ENCODE results near the gene SCYGR3.

The SCYGR3 gene

DNA sequence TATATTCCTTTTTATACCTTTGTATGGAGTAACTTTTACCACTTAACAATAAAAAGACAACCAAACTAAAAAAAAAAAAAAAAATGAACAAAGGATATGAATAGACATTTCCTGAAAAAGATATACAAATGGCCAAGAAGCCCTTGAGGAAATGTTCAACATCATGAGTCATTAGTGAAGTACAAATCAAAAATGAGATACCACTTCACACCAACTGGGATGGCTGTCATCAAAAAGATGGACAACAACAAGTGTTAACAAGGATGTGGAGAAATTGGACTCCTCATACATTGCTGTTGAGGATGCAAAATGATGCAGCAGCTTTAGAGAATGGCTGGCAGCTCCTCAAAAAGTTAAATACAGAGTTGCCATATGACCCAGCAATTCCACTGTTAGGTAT, 38.5 kb downstream of the SCYGR3 start:
- TF ChIP-seq, protein P1, sequence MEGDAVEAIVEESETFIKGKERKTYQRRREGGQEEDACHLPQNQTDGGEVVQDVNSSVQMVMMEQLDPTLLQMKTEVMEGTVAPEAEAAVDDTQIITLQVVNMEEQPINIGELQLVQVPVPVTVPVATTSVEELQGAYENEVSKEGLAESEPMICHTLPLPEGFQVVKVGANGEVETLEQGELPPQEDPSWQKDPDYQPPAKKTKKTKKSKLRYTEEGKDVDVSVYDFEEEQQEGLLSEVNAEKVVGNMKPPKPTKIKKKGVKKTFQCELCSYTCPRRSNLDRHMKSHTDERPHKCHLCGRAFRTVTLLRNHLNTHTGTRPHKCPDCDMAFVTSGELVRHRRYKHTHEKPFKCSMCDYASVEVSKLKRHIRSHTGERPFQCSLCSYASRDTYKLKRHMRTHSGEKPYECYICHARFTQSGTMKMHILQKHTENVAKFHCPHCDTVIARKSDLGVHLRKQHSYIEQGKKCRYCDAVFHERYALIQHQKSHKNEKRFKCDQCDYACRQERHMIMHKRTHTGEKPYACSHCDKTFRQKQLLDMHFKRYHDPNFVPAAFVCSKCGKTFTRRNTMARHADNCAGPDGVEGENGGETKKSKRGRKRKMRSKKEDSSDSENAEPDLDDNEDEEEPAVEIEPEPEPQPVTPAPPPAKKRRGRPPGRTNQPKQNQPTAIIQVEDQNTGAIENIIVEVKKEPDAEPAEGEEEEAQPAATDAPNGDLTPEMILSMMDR (IDR thresholded peaks at IDR 0.05; ENCODE audit: low read depth, low read length), result no peak
- no peaks in the 10 kb centered on the region for H3K9me3 ChIP-seq (ENCODE audit: severe bottlenecking)
- no peak overlapping the region for H3K27ac ChIP-seq
- H3K27me3 ChIP-seq (ENCODE audit: insufficient read depth, low read depth, severe bottlenecking), result no peaks in the 10 kb centered on the region
- no peak overlapping the region for H3K4me3 ChIP-seq (ENCODE audit: low read depth, low read length)
- no peaks in the 10 kb centered on the region for H3K36me3 ChIP-seq
- DNase-seq, result no peak

DNA sequence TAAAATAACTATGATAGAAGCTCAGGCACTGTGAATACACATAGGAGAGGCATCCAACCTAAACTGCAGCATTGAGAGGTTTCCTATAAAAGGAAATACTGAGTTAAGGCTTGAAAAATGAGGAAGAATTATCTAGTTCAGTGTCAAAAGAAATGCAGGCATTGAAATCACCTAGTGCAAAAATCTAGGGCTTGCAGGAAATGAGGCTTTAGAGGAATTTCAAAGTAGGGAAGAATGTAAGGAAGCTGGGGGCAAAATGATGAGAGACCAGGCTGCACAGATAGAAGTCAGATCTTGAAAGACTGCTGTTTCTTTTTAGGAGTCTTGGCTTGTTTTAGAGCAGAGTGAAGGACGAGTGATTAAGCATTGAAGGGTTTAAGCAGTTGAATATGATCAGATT, 44.0 kb downstream of the SCYGR3 start:
- no peaks in the 10 kb centered on the region for H3K9me3 ChIP-seq (ENCODE audit: severe bottlenecking)
- no peak overlapping the region for H3K4me3 ChIP-seq (ENCODE audit: low read depth, low read length)
- H3K27me3 ChIP-seq (ENCODE audit: insufficient read depth, low read depth, severe bottlenecking), result no peaks in the 10 kb centered on the region
- no peak overlapping the region for H3K27ac ChIP-seq
- no peak for DNase-seq
- H3K36me3 ChIP-seq, result no peaks in the 10 kb centered on the region
- TF ChIP-seq, protein P1 (IDR thresholded peaks at IDR 0.05; ENCODE audit: low read depth, low read length), result no peak

DNA sequence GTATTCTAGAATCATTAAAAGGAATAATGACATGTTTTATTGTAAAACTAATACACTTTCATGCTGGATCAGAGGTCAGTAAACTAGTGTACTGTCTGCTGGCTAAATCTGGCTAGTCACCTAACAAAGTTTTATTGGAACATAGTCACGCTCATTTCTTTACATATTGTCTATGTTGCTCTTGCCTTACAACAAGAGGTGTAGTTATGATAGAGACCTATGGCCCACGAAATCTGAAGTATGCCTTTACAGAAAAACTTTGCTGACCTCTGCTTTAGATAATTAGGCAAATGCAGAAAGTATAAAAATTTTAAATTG, 45.8 kb downstream of the SCYGR3 start:
- H3K27me3 ChIP-seq (ENCODE audit: insufficient read depth, low read depth, severe bottlenecking), result no peaks in the 10 kb centered on the region
- H3K4me3 ChIP-seq (ENCODE audit: low read depth, low read length), result no peak overlapping the region
- TF ChIP-seq, protein P1 (IDR thresholded peaks at IDR 0.05; ENCODE audit: low read depth, low read length), result no peak
- H3K9me3 ChIP-seq (ENCODE audit: severe bottlenecking), result no peaks in the 10 kb centered on the region
- no peaks in the 10 kb centered on the region for H3K36me3 ChIP-seq
- no peak for DNase-seq
- no peak overlapping the region for H3K27ac ChIP-seq

DNA sequence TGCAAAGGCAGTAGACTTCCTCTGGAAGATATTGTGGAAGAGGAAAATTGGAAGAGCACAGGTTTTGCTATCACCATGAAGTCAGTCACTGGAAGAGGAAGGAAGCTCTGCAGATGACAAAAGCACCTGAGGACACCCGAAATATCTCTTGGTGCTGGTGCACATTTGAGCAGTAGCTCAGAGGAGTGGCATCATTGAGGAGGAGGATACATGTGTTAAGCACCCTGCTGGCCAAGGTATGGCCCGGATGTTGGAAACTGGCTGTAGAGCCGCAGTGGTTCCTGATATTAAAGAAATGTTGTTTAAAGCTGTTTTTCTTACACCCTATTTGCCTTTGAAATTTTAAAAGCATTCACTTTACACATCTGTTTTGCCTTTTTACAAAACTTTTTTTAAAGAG, 48.6 kb downstream of the SCYGR3 start:
- Histone ChIP-seq H3K27ac (no peak overlapping the region), H3K4me3 (ENCODE audit: low read depth, low read length) (no peak overlapping the region), H3K9me3 (ENCODE audit: severe bottlenecking) (no peaks in the 10 kb centered on the region), H3K27me3 (ENCODE audit: insufficient read depth, low read depth, severe bottlenecking) (no peaks in the 10 kb centered on the region), H3K36me3 (no peaks in the 10 kb centered on the region)
- no peak for DNase-seq
- TF ChIP-seq, protein P1 (IDR thresholded peaks at IDR 0.05; ENCODE audit: low read depth, low read length), result no peak

DNA sequence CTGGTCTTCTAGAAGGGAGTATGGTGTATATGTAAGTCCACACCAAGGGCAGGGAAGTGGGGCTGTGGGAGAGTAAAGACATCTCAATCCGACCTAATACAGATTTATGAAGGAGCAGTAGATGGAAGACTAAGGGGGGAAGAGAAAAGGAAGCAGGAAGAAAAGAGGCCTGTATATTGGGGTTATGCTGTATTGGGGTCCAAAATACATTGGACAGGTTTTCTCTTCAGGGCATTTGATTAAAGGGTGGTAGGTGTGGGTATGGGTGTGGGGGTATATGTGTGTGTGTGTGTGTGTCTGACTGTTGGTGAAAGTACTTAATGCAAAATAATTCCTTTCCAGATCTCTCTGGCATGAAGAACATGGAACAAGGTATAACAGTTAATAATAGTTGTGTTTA, 49.6 kb downstream of the SCYGR3 start:
- DNase-seq, result no peak
- Histone ChIP-seq H3K27me3 (ENCODE audit: insufficient read depth, low read depth, severe bottlenecking) (no peaks in the 10 kb centered on the region), H3K36me3 (no peaks in the 10 kb centered on the region), H3K9me3 (ENCODE audit: severe bottlenecking) (no peaks in the 10 kb centered on the region), H3K4me3 (ENCODE audit: low read depth, low read length) (no peak overlapping the region), H3K27ac (no peak overlapping the region)
- TF ChIP-seq, protein P1 (IDR thresholded peaks at IDR 0.05; ENCODE audit: low read depth, low read length), result no peak

Measured in WERI-Rb-1 (cell line).